BE2C (cell line): ENCODE measurements around the gene SEC23IP.
A peak's percentile ranks its signal among the peaks of the same experiment; 100 is the strongest.

Experiments used
- DNase-seq: peaks from one replicate; pipeline ENCODE4 v3.0.0-alpha.2; 2020
- H3K27me3 ChIP-seq: fragments of 250-450 bp; sonication (Bioruptor Pico); 2 replicates; pipeline ENCODE4 v1.5.1; 2020; ENCODE audit warnings: mild to moderate bottlenecking
- H3K36me3 ChIP-seq: fragments of 250-450 bp; sonication (Bioruptor Pico); 2 replicates; pipeline ENCODE4 v1.5.1; 2020; ENCODE audit warnings: mild to moderate bottlenecking
- H3K4me1 ChIP-seq: fragments of 250-450 bp; sonication (Bioruptor Pico); 2 replicates; pipeline ENCODE4 v1.5.1; 2020
- H3K4me3 ChIP-seq: 2 replicates; pipeline ENCODE4 v1.5.1; 2011; ENCODE audit warnings: low read depth, low read length
- H3K9me3 ChIP-seq: fragments of 250-450 bp; sonication (Bioruptor Pico); 2 replicates; pipeline ENCODE4 v1.5.1; 2020
- CTCF ChIP-seq: IDR thresholded peaks from 2 replicates; pipeline ENCODE4 v1.5.1; 2012; ENCODE audit warnings: mild to moderate bottlenecking, low read depth, low read length

SEC23IP gene

GRCh38 chr10:119852822-119853221, 39.7 kb upstream of the SEC23IP start:
- H3K4me1 ChIP-seq = no peaks in the 10 kb centered on the region
- no peak overlapping the region for H3K4me3 ChIP-seq
- no peak for TF ChIP-seq CTCF
- no peak for DNase-seq
- no peaks in the 10 kb centered on the region for H3K27me3 ChIP-seq
- H3K9me3 ChIP-seq = no peaks in the 10 kb centered on the region
- H3K36me3 ChIP-seq = peaks cover 58% of the 10 kb centered on the region

- Histone ChIP-seq H3K4me1 (no peaks in the 10 kb centered on the region), H3K4me3 (no peak overlapping the region), H3K36me3 (peaks cover 57% of the 10 kb centered on the region), H3K9me3 (no peaks in the 10 kb centered on the region), H3K27me3 (no peaks in the 10 kb centered on the region)
- DNase-seq = no peak
- no peak for TF ChIP-seq CTCF
These were observed 39.0 kb upstream of the SEC23IP start for GRCh38 chr10:119853574-119853973.

GRCh38 chr10:119858063-119858462, 34.5 kb upstream of the SEC23IP start:
- Histone ChIP-seq H3K36me3 (peaks cover 28% of the 10 kb centered on the region), H3K4me1 (no peaks in the 10 kb centered on the region), H3K9me3 (no peaks in the 10 kb centered on the region), H3K4me3 (no peak overlapping the region), H3K27me3 (no peaks in the 10 kb centered on the region)
- TF ChIP-seq CTCF = no peak
- DNase-seq = no peak

- H3K4me3 ChIP-seq = no peak overlapping the region
- no peak for DNase-seq
- H3K36me3 ChIP-seq = peaks cover 21% of the 10 kb centered on the region
These were observed 32.9 kb upstream of the SEC23IP start for GRCh38 chr10:119859420-119860258.

GRCh38 chr10:119860866-119861607, 31.5 kb upstream of the SEC23IP start:
- peaks cover 19% of the 10 kb centered on the region for H3K36me3 ChIP-seq
- H3K27me3 ChIP-seq = no peaks in the 10 kb centered on the region
- TF ChIP-seq CTCF = no peak
- no peaks in the 10 kb centered on the region for H3K4me1 ChIP-seq
- no peak for DNase-seq
- H3K4me3 ChIP-seq = no peak overlapping the region
- no peaks in the 10 kb centered on the region for H3K9me3 ChIP-seq

More at GRCh38 chr10:119859420-119860258, 32.9 kb upstream of the SEC23IP start:
- H3K9me3 ChIP-seq = no peaks in the 10 kb centered on the region
- H3K4me1 ChIP-seq = no peaks in the 10 kb centered on the region
- H3K27me3 ChIP-seq = no peaks in the 10 kb centered on the region
- TF ChIP-seq CTCF = peak; percentile 53

- Histone ChIP-seq H3K36me3 (peaks cover 11% of the 10 kb centered on the region; the same call in 1 of the 2 replicates), H3K27me3 (no peaks in the 10 kb centered on the region), H3K4me3 (no peak overlapping the region), H3K4me1 (no peaks in the 10 kb centered on the region), H3K9me3 (no peaks in the 10 kb centered on the region)
- DNase-seq = no peak
- no peak for TF ChIP-seq CTCF
These were observed 30.0 kb upstream of the SEC23IP start for GRCh38 chr10:119862524-119862923.
